Parathyroid adenoma (tissue), 2 donors: Measurements from ENCODE around the gene EVA1C.

ENCODE experiments used
- H2AFZ ChIP-seq: fragments of 300-600 bp; sonication (generic); one replicate; pipeline ENCODE4 v1.7.0; 2017; ENCODE audit warnings: antibody characterized with exemption, mild to moderate bottlenecking
- H3K27ac ChIP-seq: fragments of 300-600 bp; sonication (generic); one replicate; pipeline ENCODE4 v1.7.0; 2017
- H3K27me3 ChIP-seq: fragments of 300-600 bp; sonication (generic); one replicate; pipeline ENCODE4 v1.7.0; 2017; ENCODE audit warnings: low read length; ENCODE audit not compliant: control insufficient read depth, insufficient read depth
- H3K36me3 ChIP-seq: fragments of 300-600 bp; sonication (generic); one replicate; pipeline ENCODE4 v1.7.0; 2017; ENCODE audit warnings: low read length; ENCODE audit not compliant: control insufficient read depth, insufficient read depth
- H3K4me1 ChIP-seq: fragments of 300-600 bp; sonication (generic); one replicate; pipeline ENCODE4 v1.7.0; 2017; ENCODE audit warnings: control low read depth
- H3K4me2 ChIP-seq: fragments of 300-600 bp; sonication (generic); one replicate; pipeline ENCODE4 v1.7.0; 2017; ENCODE audit warnings: low read length
- H3K4me3 ChIP-seq: fragments of 300-600 bp; sonication (generic); one replicate; pipeline ENCODE4 v1.7.0; 2017; ENCODE audit warnings: low read depth, low read length
- H3K79me2 ChIP-seq: fragments of 300-600 bp; sonication (generic); one replicate; pipeline ENCODE4 v1.7.0; 2017; ENCODE audit warnings: control low read depth
- H3K9ac ChIP-seq: fragments of 300-600 bp; sonication (generic); one replicate; pipeline ENCODE4 v1.7.0; 2017; ENCODE audit warnings: mild to moderate bottlenecking
- H3K9me3 ChIP-seq: fragments of 300-600 bp; sonication (generic); one replicate; pipeline ENCODE4 v1.7.0; 2017; ENCODE audit warnings: low read length; ENCODE audit not compliant: control insufficient read depth
- CTCF ChIP-seq: fragments of 300-600 bp; sonication (generic); IDR thresholded peaks from one replicate; pipeline ENCODE4 v1.7.0; 2017; ENCODE audit warnings: antibody characterized with exemption, mild to moderate bottlenecking
- donor health status: primary hyperparathyroidism.

EVA1C gene

GRCh38 chr21:32381571-32381970, 30.9 kb upstream of the EVA1C start:
- no peaks in the 10 kb centered on the region for H3K36me3 ChIP-seq

GRCh38 chr21:32382108-32382644, 30.3 kb upstream of the EVA1C start:
- Histone ChIP-seq H3K36me3 (no peaks in the 10 kb centered on the region), H3K9me3 (no peaks in the 10 kb centered on the region), H3K4me2 (no peak overlapping the region), H2AFZ (no peak overlapping the region), H3K79me2 (peaks cover 2% of the 10 kb centered on the region), H3K27me3 (no peaks in the 10 kb centered on the region), H3K27ac (peak overlapping the region; percentile 24), H3K4me3 (no peak overlapping the region), H3K9ac (no peak overlapping the region), H3K4me1 (peaks cover 10% of the 10 kb centered on the region)
- TF ChIP-seq CTCF: no peak

More at GRCh38 chr21:32381571-32381970, 30.9 kb upstream of the EVA1C start:
- Histone ChIP-seq H3K9me3 (no peaks in the 10 kb centered on the region), H2AFZ (no peak overlapping the region), H3K4me1 (peaks cover 9% of the 10 kb centered on the region), H3K4me3 (no peak overlapping the region), H3K4me2 (no peak overlapping the region), H3K27ac (peak overlapping the region; percentile 24), H3K79me2 (no peaks in the 10 kb centered on the region), H3K9ac (no peak overlapping the region), H3K27me3 (no peaks in the 10 kb centered on the region)
- TF ChIP-seq CTCF: no peak

GRCh38 chr21:32383812-32384211, 28.7 kb upstream of the EVA1C start:
- Histone ChIP-seq H3K36me3 (no peaks in the 10 kb centered on the region), H3K4me1 (peaks cover 8% of the 10 kb centered on the region), H3K4me3 (no peak overlapping the region), H3K9ac (no peak overlapping the region), H3K27ac (no peak overlapping the region), H3K4me2 (no peak overlapping the region), H3K27me3 (no peaks in the 10 kb centered on the region), H3K79me2 (peaks cover 8% of the 10 kb centered on the region), H2AFZ (no peak overlapping the region), H3K9me3 (no peaks in the 10 kb centered on the region)
- TF ChIP-seq CTCF: no peak

- H3K36me3 ChIP-seq: no peaks in the 10 kb centered on the region
- H3K9ac ChIP-seq: no peak overlapping the region
- no peaks in the 10 kb centered on the region for H3K9me3 ChIP-seq
- peaks cover 19% of the 10 kb centered on the region for H3K79me2 ChIP-seq
- H3K27ac ChIP-seq: peak overlapping the region; percentile 59
- no peak overlapping the region for H3K4me2 ChIP-seq
- TF ChIP-seq CTCF: no peak
- peaks cover 8% of the 10 kb centered on the region for H3K4me1 ChIP-seq
- H3K4me3 ChIP-seq: no peak overlapping the region
- no peak overlapping the region for H2AFZ ChIP-seq
- H3K27me3 ChIP-seq: no peaks in the 10 kb centered on the region
These were observed 26.2 kb upstream of the EVA1C start for GRCh38 chr21:32386195-32386870.

- H3K79me2 ChIP-seq: peaks cover 26% of the 10 kb centered on the region
- no peaks in the 10 kb centered on the region for H3K9me3 ChIP-seq
- TF ChIP-seq CTCF: no peak
- H3K27me3 ChIP-seq: no peaks in the 10 kb centered on the region
- no peak overlapping the region for H3K9ac ChIP-seq
- no peak overlapping the region for H3K27ac ChIP-seq
- H3K4me1 ChIP-seq: peaks cover 16% of the 10 kb centered on the region
- no peak overlapping the region for H3K4me3 ChIP-seq
- no peak overlapping the region for H3K4me2 ChIP-seq
- no peak overlapping the region for H2AFZ ChIP-seq
- H3K36me3 ChIP-seq: no peaks in the 10 kb centered on the region
These were observed 25.4 kb upstream of the EVA1C start for GRCh38 chr21:32387151-32387550.
